ENCODE measurements around the gene ATG9A. TPM values are rescaled to one million over a fixed set of nuclear protein-coding genes. Genes with fewer than 3 reads are reported as not detected.

The ATG9A gene
- total and polyA plus RNA-seq, 9 of the 15 experiments (the other 6 are each of a cell fraction or from before 2014, with no cell fraction given), result 0.25 to 65.6 (median 23.4) TPM

- 89% methylated on average over 8 of the region's 27 CpGs for WGBS (ENCODE audit: insufficient coverage, low coverage, missing lambda C conversion rate)
- Histone ChIP-seq H3K79me2 (ENCODE audit: control insufficient read depth, insufficient read depth, low read length) (peaks cover 27% of the 10 kb centered on the region), H3K9me1 (ENCODE audit: control insufficient read depth, insufficient read depth, low read length) (no peaks in the 10 kb centered on the region), H4K20me1 (replicated peaks; ENCODE audit: control insufficient read depth, insufficient read depth, low read length) (0 out of 2 replicates have a peak, but pooled peaks cover 2% of the 10 kb centered on the region), H2AFZ (ENCODE audit: low read depth, low read length) (no peak overlapping the region), H3K27ac (ENCODE audit: extremely low read depth, low read depth, low read length) (no peak overlapping the region; the same call in 2 of the 3 replicates), H3K36me3 (ENCODE audit: control insufficient read depth, insufficient read depth, low read length) (peaks cover 69% of the 10 kb centered on the region), H3K9ac (ENCODE audit: insufficient read depth in 1 of 2, low read depth in 2 of 2, low read length in 2 of 2) (peak overlapping the region in 1 of 2 experiments; percentile 55; a peak in 1 of 4 replicates), H3K9me3 (replicated peaks; ENCODE audit: control insufficient read depth, insufficient read depth, low read depth, low read length) (no peaks in the 10 kb centered on the region), H3K27me3 (ENCODE audit: control insufficient read depth in 2 of 2, insufficient read depth in 2 of 2, low read length in 2 of 2) (no peaks in the 10 kb centered on the region), H3K4me3 (no peak overlapping the region), H3K4me2 (ENCODE audit: insufficient read depth, low read length) (no peak overlapping the region), H3K4me1 (replicated peaks in 1 of 2; ENCODE audit: control insufficient read depth in 2 of 2, insufficient read depth in 2 of 2, low read length in 2 of 2) (peaks cover 13 to 47% of the 10 kb centered on the region in 2 experiments; a peak in 4 of 5 replicates)
- ChIA-PET CTCF (ENCODE audit: low intra/inter-chr PET ratio) (no interaction called here), POLR2A (interaction anchor here (0.8 to 1.2 kb wide), 3 partner anchors 9 to 10 kb away, joined by 3 to 4 read pairs (median 3); no protein-coding TSS in a partner anchor)
- TF ChIP-seq ELK3 (CRISPR knock-in tag; IDR thresholded peaks at IDR 0.05) (no peak), HLTF (IDR thresholded peaks at IDR 0.05) (no peak), SMARCA4 (IDR thresholded peaks at IDR 0.05) (no peak), ZHX1 (conservative IDR thresholded peaks at IDR 0.05; ENCODE audit: low read length) (no peak), RBFOX2 (IDR thresholded peaks at IDR 0.05; ENCODE audit: low read depth, low read length) (peak; percentile 37)
- in situ Hi-C loops (cut with MboI), result no loop called here
- DNase-seq (ENCODE audit: extremely low read depth in 1 of 4, low spot score in 3 of 4) (no peak), FAIRE-seq (no peak), ATAC-seq (no peak)
- intact Hi-C loops (cut with micrococcal nuclease), result no loop called here
- no TSS peak for BruUV-seq (replicated peaks)
These were observed 13.4 kb downstream of the ATG9A start for GRCh38 chr2:219215871-219216534.
